HK-2 (cell line): ENCODE results near the gene APBA1.

Experiments used
- DNase-seq: peaks from one replicate; pipeline ENCODE4 v3.0.0-alpha.2; 2018; ENCODE audit not compliant: unreplicated experiment

The APBA1 gene

DNA sequence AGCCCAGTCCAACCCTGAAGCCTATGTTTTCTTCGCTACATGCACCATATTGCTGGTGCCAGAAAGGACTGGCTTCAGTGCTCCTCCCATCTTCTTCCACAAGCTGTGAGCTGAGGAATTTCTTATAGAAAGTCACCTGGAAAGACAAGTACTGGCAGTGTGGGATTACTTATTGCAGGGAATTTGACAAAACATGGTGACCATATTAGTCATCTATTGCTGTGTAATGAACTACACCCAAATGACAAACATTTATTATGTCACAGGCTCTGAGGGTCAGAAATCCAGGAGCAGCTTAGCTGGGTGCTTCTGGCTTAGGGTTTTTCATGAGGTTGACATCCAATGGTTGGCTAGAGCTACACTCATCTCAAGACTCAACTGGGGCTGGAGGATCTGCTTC lies 271.7 kb downstream of the APBA1 start:
- no peak for DNase-seq

DNA sequence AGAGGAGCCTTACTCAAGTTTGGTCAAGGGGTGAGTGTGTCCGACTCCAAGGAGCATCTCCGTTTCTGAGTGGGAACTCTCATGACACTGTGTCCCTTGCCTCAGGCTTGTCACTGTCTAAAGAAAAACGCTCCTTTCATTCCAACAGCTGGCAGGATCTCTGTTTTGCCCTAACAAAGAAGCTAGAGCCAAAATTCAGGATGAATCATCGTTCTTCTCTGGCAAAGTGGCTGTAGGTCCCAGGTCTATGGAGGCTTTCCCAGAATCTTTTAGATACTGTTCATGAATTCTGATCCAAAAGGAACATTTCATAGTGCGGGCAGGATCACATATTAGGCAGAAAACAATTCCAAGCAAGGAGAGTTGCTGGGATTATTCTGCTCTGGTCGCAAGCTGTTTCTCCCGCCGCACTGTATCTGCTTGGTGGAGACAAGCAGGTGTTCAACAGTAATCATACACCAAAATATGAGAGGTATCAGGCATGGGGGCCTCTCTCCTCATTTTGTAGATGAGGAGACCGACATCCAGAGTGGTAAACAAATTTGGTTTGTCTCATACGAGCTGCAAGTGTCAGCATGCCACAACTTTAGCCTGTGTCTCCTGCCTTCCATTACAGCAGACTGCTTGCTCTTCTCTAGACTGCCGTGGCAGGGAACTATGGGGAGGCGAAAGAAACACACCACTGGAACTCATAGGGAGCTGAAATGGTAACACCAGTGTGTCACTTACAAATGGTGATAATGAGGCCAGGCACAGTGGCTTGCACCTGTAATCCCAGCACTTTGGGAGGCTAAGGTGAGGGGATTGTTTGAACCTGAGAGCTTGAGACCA lies 274.6 kb downstream of the APBA1 start:
- no peak for DNase-seq

GRCh38 chr9:69396759-69397158 lies 275.4 kb downstream of the APBA1 start:
- DNase-seq, result no peak

GRCh38 chr9:69395718-69396117 lies 276.5 kb downstream of the APBA1 start:
- no peak for DNase-seq

DNA sequence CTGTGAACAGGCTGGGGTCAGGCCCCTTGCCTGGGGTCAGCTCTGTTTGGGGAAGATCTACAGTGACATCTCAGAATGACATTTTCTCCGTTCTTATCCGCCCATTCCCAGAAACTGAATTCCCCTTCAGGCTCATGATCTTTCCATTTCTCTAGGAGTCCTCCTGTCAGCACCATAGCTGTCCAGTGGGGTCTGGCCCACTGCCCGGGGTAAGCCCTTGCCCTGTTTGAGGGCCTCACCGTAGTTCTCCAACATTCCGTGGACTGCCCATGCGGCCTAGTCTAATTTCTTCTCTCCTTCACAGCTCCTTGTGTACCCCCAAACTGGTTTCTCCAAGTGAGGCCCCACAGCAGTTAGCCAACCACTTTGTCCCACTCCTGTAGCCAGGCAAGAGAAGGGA lies 278.7 kb downstream of the APBA1 start:
- DNase-seq, result no peak

DNA sequence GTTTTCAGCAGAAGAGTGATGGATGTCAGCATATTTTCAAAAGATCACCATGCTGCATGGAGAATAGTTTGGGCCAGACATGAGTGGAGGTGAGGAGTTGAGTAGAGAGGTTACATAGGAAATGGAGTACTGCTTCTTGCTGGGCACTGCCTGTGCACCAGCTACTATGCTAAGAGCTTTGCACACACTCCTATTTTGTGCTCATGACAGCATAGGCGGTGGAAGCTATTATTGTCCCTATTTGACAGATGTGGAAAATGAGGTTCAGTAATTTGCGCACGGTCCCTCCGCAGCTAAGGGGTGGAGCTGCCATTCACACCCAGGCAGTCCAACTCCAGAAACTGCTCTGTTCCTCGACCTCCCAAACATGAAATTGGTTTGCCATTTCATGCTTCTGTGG lies 279.3 kb downstream of the APBA1 start:
- no peak for DNase-seq

- no peak for DNase-seq
These were observed 280.2 kb downstream of the APBA1 start for GRCh38 chr9:69391946-69392345.

DNA sequence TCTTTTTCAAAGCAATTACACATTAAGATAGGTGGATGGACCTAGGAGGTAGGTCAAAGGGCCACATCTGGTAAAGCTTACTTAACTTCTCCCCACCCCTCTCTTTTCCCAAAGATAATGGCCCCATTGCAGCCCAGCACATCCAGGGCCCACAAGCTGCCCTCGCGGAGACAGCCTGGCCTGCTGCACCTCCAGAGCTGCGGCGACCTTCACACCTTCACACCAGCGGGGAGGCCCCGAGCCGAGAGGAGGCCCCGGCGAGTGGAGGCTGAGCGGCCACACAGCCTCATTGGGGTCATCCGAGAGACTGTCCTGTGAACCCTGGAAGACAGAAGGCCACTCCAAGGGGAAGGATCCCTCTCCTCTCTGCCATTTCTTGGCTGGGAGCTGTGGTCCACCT lies 280.7 kb downstream of the APBA1 start:
- DNase-seq, result no peak

DNA sequence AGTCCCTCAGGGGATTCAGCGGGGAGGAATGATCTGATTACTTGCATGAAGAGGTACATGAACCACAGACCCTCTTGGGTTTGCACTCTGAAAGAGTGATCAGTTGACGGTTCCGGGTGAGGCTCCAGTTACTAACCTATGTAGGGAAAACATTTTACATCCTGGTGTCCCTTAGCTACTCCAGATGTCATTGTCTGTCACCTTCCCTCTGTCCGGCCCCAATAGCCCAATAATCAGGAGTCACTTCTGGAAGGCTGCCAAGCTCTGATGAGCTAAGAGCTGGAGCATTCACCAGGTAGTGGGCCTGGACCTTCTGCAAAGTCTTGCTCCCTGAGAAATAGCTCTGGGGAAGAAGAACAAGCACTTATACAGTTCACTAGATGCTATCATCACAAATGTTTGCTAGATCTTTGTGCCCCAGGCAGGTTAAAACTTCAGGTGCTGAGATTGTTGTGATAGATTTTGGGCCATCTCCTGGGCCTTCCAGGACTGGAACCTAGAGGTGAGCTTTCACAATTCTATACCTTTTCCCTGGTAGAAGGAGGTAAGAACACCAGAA lies 282.7 kb downstream of the APBA1 start:
- DNase-seq, result no peak

DNA sequence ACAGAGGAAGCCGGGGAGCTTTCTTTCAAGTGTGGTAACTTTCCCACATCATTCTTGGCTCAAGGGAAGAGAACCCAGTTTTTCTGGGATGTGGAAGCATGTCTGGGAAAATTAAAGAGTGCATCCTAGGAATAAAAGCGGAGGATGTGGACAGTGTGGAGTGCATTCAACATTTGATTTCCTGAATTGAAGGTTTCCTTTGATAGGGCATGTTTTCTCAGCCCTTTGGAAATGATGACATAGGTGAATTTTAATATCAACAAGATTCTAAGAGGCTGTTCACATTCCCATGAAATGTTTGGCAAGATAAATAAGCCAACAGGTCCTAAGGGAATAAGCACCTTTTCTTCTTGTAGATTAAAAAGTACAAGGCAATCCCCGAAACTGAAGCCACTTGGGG lies 283.6 kb downstream of the APBA1 start:
- DNase-seq, result no peak

DNA sequence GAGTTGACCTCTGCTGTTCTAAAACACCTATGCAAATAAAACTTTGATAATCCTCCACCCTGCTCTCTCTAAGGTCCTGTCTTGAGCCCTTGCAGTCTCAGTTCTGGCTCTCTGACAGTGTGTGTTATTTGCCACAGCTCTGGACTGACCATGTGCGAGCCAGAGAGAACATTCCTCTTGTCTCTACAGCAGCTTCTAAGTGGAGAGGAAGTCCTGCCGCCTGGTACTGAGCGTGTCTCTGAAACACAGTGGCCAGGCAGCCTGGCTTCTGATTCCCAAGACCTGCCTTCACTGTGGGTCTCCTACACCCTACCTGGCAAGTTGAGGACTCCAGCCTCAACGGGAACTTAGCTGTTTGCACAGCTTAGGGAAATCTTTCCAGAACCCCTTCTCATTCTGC lies 285.5 kb downstream of the APBA1 start:
- no peak for DNase-seq

DNA sequence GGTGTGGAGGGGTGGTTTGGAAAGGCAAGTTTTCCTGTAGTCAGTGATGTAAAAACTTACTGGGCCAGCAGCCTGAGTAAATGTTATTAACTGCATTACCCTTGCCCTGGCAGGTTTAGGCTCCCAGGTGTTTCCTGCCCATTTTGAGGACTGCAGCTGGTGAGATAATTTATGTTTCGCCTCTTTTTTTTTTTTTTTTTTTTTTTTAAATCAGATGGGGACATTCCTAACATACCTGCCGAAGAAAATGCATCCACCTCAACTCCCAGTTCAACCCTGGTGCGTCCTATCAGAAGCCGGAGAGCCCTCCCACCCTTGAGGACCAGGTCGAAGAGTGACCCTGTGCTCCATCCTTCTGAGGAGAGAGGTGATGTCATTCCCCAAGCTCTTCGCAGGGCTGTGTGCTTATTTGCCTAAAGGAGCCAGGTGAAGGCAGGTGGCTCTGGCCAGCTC lies 286.6 kb downstream of the APBA1 start:
- no peak for DNase-seq

GRCh38 chr9:69382135-69382534 lies 290.0 kb downstream of the APBA1 start:
- DNase-seq, result no peak

DNA sequence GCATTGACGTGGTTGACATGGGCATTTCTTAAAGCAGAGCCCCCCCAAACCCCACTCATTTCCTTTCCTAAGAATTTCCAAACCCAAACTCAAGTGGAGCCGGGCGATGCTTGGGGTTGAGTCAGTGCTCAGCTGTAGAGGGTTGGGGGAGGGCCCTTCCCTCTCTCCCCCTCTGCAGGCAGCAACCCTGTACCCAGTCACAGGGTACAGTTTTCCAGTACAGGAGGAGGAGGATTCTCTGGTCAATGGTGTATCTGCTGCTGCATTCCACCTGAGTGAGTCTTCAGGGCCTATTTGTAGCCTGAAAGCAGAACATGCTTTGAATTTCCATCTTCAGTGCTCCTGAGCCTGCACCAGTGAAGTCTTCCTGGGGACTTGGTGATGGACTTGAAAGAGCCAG lies 291.4 kb downstream of the APBA1 start:
- no peak for DNase-seq

- no peak for DNase-seq
These were observed 291.9 kb downstream of the APBA1 start for GRCh38 chr9:69380301-69380700.

DNA sequence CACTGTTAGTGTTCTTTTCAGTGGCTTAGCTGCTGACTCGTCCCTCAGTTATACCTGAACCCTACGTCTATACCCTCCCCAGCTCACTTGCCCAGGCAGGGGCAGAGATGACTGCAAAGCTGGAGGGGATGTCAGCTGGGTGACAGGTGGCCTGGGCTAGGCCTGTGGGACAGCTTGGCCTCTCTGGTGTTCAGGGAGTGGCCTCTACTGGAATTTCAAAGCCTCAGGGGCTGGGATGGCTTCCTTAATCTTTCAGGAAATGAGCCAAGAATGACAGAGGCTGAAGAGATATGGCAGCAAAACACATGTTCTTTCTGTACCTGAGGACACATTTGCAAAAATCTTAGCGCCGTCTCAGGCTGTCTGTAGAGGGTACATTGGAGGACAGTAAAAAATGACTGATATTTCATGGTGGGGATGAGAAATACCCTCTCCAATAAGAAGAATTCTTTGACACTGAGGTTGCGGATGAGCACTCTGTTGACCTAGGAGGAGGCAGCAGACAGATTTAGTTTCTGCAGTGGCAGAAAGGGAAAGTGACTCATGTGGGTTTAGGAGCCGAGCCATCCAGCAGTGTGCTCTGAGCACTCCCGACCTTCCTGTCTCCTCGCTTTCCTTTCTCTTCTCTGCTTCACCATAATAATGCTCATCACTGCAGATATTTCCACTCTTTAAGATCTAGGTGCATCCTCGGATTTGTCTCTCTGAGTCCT lies 292.7 kb downstream of the APBA1 start:
- no peak for DNase-seq

DNA sequence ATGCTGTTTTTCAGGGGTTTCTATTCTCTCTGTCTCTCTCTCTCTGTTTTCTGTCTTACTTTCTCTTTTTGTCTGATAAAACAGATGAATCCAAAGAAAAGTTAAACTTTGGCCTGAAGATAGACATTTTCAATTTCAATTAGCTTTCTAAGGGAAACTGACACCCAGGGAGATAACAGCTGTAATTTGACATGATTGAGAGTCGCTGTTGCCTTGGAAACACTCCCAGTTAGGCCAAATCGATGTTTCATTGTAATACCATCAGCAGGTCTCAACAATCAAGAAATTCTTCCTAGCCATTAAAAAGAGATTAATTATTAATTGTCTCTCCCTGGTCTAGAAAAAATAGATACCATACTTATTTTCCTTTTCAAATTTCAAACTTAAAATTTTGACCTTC lies 294.2 kb downstream of the APBA1 start:
- no peak for DNase-seq
